ENCODE results near the gene CDH8.

- TF ChIP-seq CTCF (IDR thresholded peaks at IDR 0.05; ENCODE audit: extremely low read depth in 1 of 2, insufficient read depth in 1 of 2, low read depth in 1 of 2, low read length in 2 of 2) (no peak), EZH2 (IDR thresholded peaks at IDR 0.05; ENCODE audit: borderline replicate concordance, low read depth, low read length, severe bottlenecking) (no peak), POLR2A (IDR thresholded peaks at IDR 0.05; ENCODE audit: low read depth, low read length) (no peak)
Observed at GRCh38 chr16:61798741-61799140, 237.5 kb downstream of the CDH8 start.
